Testis (tissue), 5 donors: ENCODE measurements around the gene WDR49. TPM values are rescaled to one million over a fixed set of nuclear protein-coding genes. Genes with fewer than 3 reads are reported as not detected.

Experiments
- DNase-seq: peaks from one replicate; pipeline ENCODE4 v3.0.0-alpha.2; 2019
- H3K27ac ChIP-seq, 2 donors: fragments of 200-600 bp; sonication (generic); one replicate each; pipeline ENCODE4 v1.5.1; 2019
- H3K27me3 ChIP-seq: fragments of 200-600 bp; sonication (generic); one replicate; pipeline ENCODE4 v1.5.1; 2019
- H3K36me3 ChIP-seq: fragments of 200-600 bp; sonication (generic); one replicate; pipeline ENCODE4 v1.5.1; 2017; ENCODE audit warnings: low read depth; ENCODE audit errors: missing control alignments
- H3K4me1 ChIP-seq: fragments of 200-600 bp; sonication (generic); one replicate; pipeline ENCODE4 v1.5.1; 2019
- H3K4me3 ChIP-seq, 2 donors: fragments of 200-600 bp; sonication (generic); one replicate each; pipeline ENCODE4 v1.5.1; 2017 to 2019
- H3K9me3 ChIP-seq: fragments of 200-600 bp; sonication (generic); one replicate; pipeline ENCODE4 v1.5.1; 2017
- CTCF ChIP-seq, 3 experiments: fragments of 450-650 bp in 2 of 3; fragments of 200-600 bp in 1 of 3; sonication (generic) in 1 of 3; IDR thresholded peaks; one replicate each; pipeline ENCODE4 v1.5.1; 2016 to 2019; ENCODE audit warnings: antibody characterized with exemption in 3 of 3, mild to moderate bottlenecking in 2 of 3, moderate library complexity in 1 of 3
- POLR2A ChIP-seq: fragments of 450-650 bp; IDR thresholded peaks from one replicate; pipeline ENCODE4 v1.6.1; 2017; ENCODE audit warnings: antibody characterized with exemption, mild to moderate bottlenecking, moderate library complexity
- WGBS, 2 donors: methylation state at CpG; one replicate each; pipeline ENCODE4 v1.1.5; 2018; 5-methylcytosine and 5-hydroxymethylcytosine counted together
- intact Hi-C: fragments of 100-400 bp; cut with DNase I; formaldehyde crosslinking; loops from one replicate; pipeline ENCODE4 v1.15.1; 2023; ENCODE audit warnings: low total_unique reads
- long read RNA-seq, 2 donors: transcript quantifications; one replicate each; lab custom pipeline, GENCODE V29; 2026
- polyA plus RNA-seq: library from polyadenylated mRNA; stranded (reverse); fragments of 350-450 nt; fragmentation: Illumina TruSeq; extraction: RNeasy Lipid Tissue Mini Kit (QIAGEN cat#74804); gene quantifications from one replicate; pipeline ENCODE4 v1.2.3, GENCODE V29; 2014; ENCODE audit warnings: low read depth, low replicate concordance; ENCODE audit not compliant: insufficient read depth
- total RNA-seq, 2 donors: library from RNA; depleted of rRNA; stranded (reverse); fragments of >200 nt; gene quantifications; one replicate each; pipeline ENCODE4 v1.2.3, GENCODE V29; 2016

The WDR49 gene
- total RNA-seq (under 1 TPM; 0.55 to 0.93 TPM), polyA plus RNA-seq (0.83 TPM)
- long read RNA-seq, donor 1: 0 reads
- long read RNA-seq, donor 2: 0 reads

- no peaks in the 10 kb centered on the region for H3K9me3 ChIP-seq
- intact Hi-C loops: no loop called here
- DNase-seq: no peak
- H3K4me1 ChIP-seq: no peaks in the 10 kb centered on the region
- no peaks in the 10 kb centered on the region for H3K27me3 ChIP-seq
- H3K36me3 ChIP-seq: no peaks in the 10 kb centered on the region
- H3K4me3 ChIP-seq: no peak within 1 kb of the TSS
- TF ChIP-seq POLR2A: no peak
- TF ChIP-seq CTCF (IDR thresholded peaks at IDR 0.05): no peak
- no peak within 1 kb of the TSS for H3K27ac ChIP-seq
- WGBS, 2 donors: 78 to 80% methylated on average over 1 of the region's 1 CpG
Observed at GRCh38 chr3:167653760-167654159, at the start of gene WDR49. TSS of gene WDR49 (minus strand) at chr3:167653942. CDS start at chr3:167653425, 517 bp downstream.

GRCh38 chr3:167700926-167701325 is 47.2 kb upstream of the WDR49 start:
- no peak for DNase-seq
- Histone ChIP-seq H3K4me1 (no peaks in the 10 kb centered on the region), H3K27me3 (no peaks in the 10 kb centered on the region), H3K36me3 (no peaks in the 10 kb centered on the region), H3K4me3 (no peak overlapping the region), H3K27ac (no peak overlapping the region), H3K9me3 (no peaks in the 10 kb centered on the region)
- no peak for TF ChIP-seq POLR2A
- TF ChIP-seq CTCF (IDR thresholded peaks at IDR 0.05): no peak
- 94 to 100% methylated on average over 2 of the region's 2 CpGs for WGBS, 2 donors
- intact Hi-C loops: no loop called here

GRCh38 chr3:167700046-167700445 is 46.3 kb upstream of the WDR49 start:
- 90 to 92% methylated on average over 4 of the region's 4 CpGs for WGBS, 2 donors
- no peaks in the 10 kb centered on the region for H3K4me1 ChIP-seq
- TF ChIP-seq POLR2A (no peak), CTCF (IDR thresholded peaks at IDR 0.05) (no peak)

GRCh38 chr3:167694121-167694520 is 40.4 kb upstream of the WDR49 start:
- Histone ChIP-seq H3K27ac (no peak overlapping the region), H3K27me3 (no peaks in the 10 kb centered on the region), H3K4me1 (no peaks in the 10 kb centered on the region), H3K36me3 (no peaks in the 10 kb centered on the region), H3K9me3 (no peaks in the 10 kb centered on the region), H3K4me3 (no peak overlapping the region)
- WGBS, 2 donors: 90 to 92% methylated on average over 2 of the region's 2 CpGs
- TF ChIP-seq CTCF (IDR thresholded peaks at IDR 0.05) (no peak), POLR2A (no peak)
- intact Hi-C loops: no loop called here
- no peak for DNase-seq

More at GRCh38 chr3:167700046-167700445, 46.3 kb upstream of the WDR49 start:
- Histone ChIP-seq H3K27ac (no peak overlapping the region), H3K36me3 (no peaks in the 10 kb centered on the region), H3K9me3 (no peaks in the 10 kb centered on the region), H3K27me3 (no peaks in the 10 kb centered on the region), H3K4me3 (no peak overlapping the region)
- DNase-seq: no peak
- intact Hi-C loops: no loop called here

GRCh38 chr3:167691366-167691765 is 37.6 kb upstream of the WDR49 start:
- TF ChIP-seq CTCF (IDR thresholded peaks at IDR 0.05): no peak
- no peak for TF ChIP-seq POLR2A
- intact Hi-C loops: no loop called here
- no peaks in the 10 kb centered on the region for H3K27me3 ChIP-seq
- no peaks in the 10 kb centered on the region for H3K9me3 ChIP-seq
- H3K36me3 ChIP-seq: no peaks in the 10 kb centered on the region
- no peak overlapping the region for H3K4me3 ChIP-seq
- H3K4me1 ChIP-seq: no peaks in the 10 kb centered on the region
- WGBS, 2 donors: 63 to 76% methylated on average over 3 of the region's 3 CpGs
- no peak overlapping the region for H3K27ac ChIP-seq
- DNase-seq: no peak
